Measurements from ENCODE around the gene ZNF496. TPM values are rescaled to one million over a fixed set of nuclear protein-coding genes. Genes with fewer than 3 reads are reported as not detected.

ZNF496 gene
- total RNA-seq, 2 donors from 2014 or later: 63.5 to 65.6 TPM

- H3K36me3 ChIP-seq (ENCODE audit: control insufficient read depth, insufficient read depth, low read length): no peaks in the 10 kb centered on the region
- 85% methylated on average over 1 of the region's 1 CpG; no CpG with 5 or more reads in 1 of the 2 experiments for WGBS, 2 experiments (ENCODE audit: insufficient coverage in 1 of 2, insufficient read length in 1 of 2)
- TF ChIP-seq CTCF (conservative IDR thresholded peaks at IDR 0.05): no peak
These were observed 61.7 kb downstream of the ZNF496 start for GRCh38 chr1:247270003-247270402.

GRCh38 chr1:247269133-247269532, 62.5 kb downstream of the ZNF496 start:
- TF ChIP-seq CTCF (conservative IDR thresholded peaks at IDR 0.05): no peak
- Histone ChIP-seq H3K9ac (ENCODE audit: extremely low read depth, low read length, poor library complexity, severe bottlenecking) (no peak overlapping the region), H3K27ac (ENCODE audit: low read depth, low read length) (no peak overlapping the region), H3K27me3 (ENCODE audit: control insufficient read depth, insufficient read depth, low read length, poor library complexity, severe bottlenecking) (no peaks in the 10 kb centered on the region), H3K4me1 (ENCODE audit: control insufficient read depth, insufficient read depth, low read length) (no peaks in the 10 kb centered on the region), H3K36me3 (ENCODE audit: control insufficient read depth, insufficient read depth, low read length) (no peaks in the 10 kb centered on the region), H3K4me3 (ENCODE audit: low read length) (no peak overlapping the region), H3K9me3 (ENCODE audit: control insufficient read depth, low read length) (peaks cover 21% of the 10 kb centered on the region)
- Mint-ChIP-seq H3K4me3 (no peak overlapping the region), H3K4me1 (no peaks in the 10 kb centered on the region), H3K27ac (no peak overlapping the region), H3K9me3 (peaks cover 32% of the 10 kb centered on the region), H3K27me3 (ENCODE audit: insufficient read depth) (no peaks in the 10 kb centered on the region), H3K36me3 (ENCODE audit: low read depth) (no peaks in the 10 kb centered on the region)
- DNase-seq: no peak

More at GRCh38 chr1:247270003-247270402, 61.7 kb downstream of the ZNF496 start:
- H3K9me3 Mint-ChIP-seq: peaks cover 32% of the 10 kb centered on the region
- Histone ChIP-seq H3K27ac (ENCODE audit: low read depth, low read length) (no peak overlapping the region), H3K9ac (ENCODE audit: extremely low read depth, low read length, poor library complexity, severe bottlenecking) (no peak overlapping the region), H3K9me3 (ENCODE audit: control insufficient read depth, low read length) (peaks cover 21% of the 10 kb centered on the region), H3K4me1 (ENCODE audit: control insufficient read depth, insufficient read depth, low read length) (no peaks in the 10 kb centered on the region), H3K4me3 (ENCODE audit: low read length) (no peak overlapping the region), H3K27me3 (ENCODE audit: control insufficient read depth, insufficient read depth, low read length, poor library complexity, severe bottlenecking) (no peaks in the 10 kb centered on the region)
- H3K27me3 Mint-ChIP-seq (ENCODE audit: insufficient read depth): no peaks in the 10 kb centered on the region
- no peak overlapping the region for H3K4me3 Mint-ChIP-seq
- H3K27ac Mint-ChIP-seq: no peak overlapping the region
- DNase-seq: no peak
- H3K4me1 Mint-ChIP-seq: peaks cover 3% of the 10 kb centered on the region
- no peaks in the 10 kb centered on the region for H3K36me3 Mint-ChIP-seq (ENCODE audit: low read depth)

GRCh38 chr1:247268390-247269045, 63.1 kb downstream of the ZNF496 start:
- no peak overlapping the region for H3K27ac ChIP-seq (ENCODE audit: low read depth, low read length)
- WGBS, 2 experiments (ENCODE audit: insufficient coverage in 1 of 2, insufficient read length in 1 of 2): 89 to 94% methylated on average over 2 of the region's 2 CpGs
- H3K36me3 ChIP-seq (ENCODE audit: control insufficient read depth, insufficient read depth, low read length): no peaks in the 10 kb centered on the region
- H3K4me1 ChIP-seq (ENCODE audit: control insufficient read depth, insufficient read depth, low read length): no peaks in the 10 kb centered on the region
- TF ChIP-seq CTCF (conservative IDR thresholded peaks at IDR 0.05): peak; percentile 61
- Mint-ChIP-seq H3K27ac (no peak overlapping the region), H3K27me3 (ENCODE audit: insufficient read depth) (no peaks in the 10 kb centered on the region), H3K4me1 (no peaks in the 10 kb centered on the region), H3K36me3 (ENCODE audit: low read depth) (no peaks in the 10 kb centered on the region), H3K4me3 (no peak overlapping the region), H3K9me3 (peaks cover 32% of the 10 kb centered on the region)
- no peak overlapping the region for H3K9ac ChIP-seq (ENCODE audit: extremely low read depth, low read length, poor library complexity, severe bottlenecking)
- DNase-seq: no peak
- H3K27me3 ChIP-seq (ENCODE audit: control insufficient read depth, insufficient read depth, low read length, poor library complexity, severe bottlenecking): no peaks in the 10 kb centered on the region
- H3K9me3 ChIP-seq (ENCODE audit: control insufficient read depth, low read length): peaks cover 21% of the 10 kb centered on the region
- no peak overlapping the region for H3K4me3 ChIP-seq (ENCODE audit: low read length)

Measured in endodermal cell (in vitro differentiated cells).